Measurements from ENCODE around the gene SCRN2.

Gene SCRN2

DNA sequence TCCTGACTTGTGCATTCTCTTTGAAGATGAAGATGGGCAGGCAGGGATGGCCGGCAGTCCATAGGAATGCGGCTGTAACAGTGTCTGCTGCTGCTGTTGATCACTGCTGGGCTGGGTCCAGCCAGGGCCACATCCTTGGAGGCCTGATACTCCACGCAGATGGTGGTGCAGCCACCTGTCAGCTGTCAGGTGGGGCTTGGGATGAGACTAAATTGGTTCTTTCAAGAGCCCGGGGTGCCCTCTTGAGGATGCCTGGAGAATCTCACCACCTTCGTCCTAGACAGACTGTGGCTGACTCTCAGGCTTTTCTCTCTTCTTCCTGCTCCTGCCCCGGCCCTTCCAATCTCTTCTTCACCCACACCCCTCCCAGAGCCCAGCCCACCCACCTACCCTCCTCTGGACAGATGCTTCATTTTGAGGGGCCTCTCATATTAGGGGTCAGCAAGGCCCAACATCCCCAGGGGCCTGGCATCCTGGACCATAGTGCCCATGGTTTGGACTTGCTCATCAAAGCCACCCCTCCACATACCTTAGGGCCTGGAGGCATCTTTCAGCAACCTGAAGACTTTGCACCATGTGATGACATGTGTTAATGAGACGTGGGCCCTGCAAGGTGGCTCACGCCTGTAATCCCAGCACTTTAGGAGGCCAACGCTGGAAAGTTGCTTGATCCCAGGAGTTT, 38.6 kb downstream of the SCRN2 start:
- DNase-seq: peak; percentile 26

DNA sequence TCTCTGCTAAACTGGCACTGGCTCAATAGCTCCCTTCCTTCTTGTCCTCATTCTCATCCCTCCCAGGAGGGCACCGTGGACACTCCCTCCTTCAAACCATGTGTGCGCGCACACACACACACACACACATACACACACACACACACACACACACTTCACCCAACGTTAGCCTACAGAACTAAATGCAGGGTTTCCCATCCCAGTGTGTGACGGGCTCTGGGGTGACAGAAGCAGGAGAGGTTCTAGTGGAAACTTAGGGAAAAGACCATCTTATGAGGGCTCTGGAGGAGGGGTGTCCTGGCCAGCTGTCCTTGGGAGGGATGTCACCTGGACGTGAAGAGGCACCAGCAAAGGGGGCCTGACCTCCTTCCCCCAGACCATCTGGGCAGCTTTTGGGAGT, 39.2 kb downstream of the SCRN2 start:
- no peak for DNase-seq

DNA sequence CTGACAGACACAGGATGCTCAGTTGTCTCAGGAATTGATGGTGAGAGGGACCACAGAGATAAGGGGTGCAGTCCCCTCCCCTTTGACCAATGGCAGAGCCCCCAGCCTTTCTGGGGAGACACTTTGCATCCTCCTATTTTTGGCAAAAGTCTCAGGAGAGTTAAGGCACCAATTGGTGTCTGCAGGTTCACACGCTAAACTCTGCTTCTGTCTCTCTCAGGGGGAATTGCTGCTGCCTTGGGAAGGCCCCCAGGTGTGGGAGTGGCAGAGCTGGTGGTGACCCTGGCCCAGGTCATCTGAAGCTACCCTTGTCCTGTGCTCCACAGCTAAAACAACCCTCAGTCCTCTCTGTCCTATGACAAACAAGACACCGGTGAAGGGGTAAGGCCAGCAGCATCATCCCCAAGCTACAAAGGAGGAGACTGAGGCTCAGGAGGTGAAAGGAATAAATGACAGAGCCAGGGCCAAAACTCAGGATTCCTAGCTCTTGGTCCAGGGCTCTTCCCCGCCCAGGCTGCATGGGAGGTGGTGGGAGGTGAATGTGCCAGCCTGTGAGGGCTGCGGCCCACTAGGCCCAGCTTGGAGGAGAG, 39.8 kb downstream of the SCRN2 start:
- DNase-seq: no peak

DNA sequence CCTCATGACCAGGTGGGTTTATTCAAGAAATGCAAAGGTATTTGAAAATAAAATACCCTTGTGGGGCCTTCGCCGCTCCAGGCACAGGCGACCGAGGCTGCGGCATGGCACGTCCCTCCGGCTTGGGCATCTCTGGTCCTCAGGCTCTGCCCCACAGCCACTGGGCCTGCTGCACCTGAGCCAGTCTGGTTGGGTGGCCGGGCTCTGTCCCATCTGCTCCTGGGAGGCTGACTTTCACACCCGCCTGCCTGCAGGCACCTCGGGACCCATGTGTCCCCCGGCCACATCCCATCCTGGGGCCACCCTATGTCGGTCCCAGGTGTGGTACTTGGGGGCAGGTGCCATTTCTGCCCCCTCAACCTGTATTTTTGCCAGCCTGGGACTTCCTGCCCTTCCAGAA, 40.4 kb downstream of the SCRN2 start:
- DNase-seq: no peak

DNA sequence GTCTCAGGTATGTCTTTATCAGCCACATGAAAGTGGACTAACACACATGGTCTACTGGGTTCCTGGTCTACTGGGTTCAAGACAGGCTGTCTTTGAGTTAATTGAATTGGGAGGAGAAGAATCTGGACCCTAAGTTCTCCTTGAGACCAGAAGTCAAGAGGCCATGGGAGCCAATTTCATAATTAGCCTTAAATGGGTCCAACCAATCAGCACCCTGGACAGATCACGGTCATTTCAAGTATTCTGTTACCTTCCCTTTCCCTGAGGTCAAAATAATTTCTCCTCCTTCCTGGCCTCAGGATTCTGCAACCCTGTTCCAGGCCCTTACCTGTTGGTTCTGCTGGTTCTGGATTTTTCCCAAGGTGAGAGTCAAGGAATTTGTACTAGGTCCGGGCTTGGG, 43.3 kb downstream of the SCRN2 start:
- no peak for DNase-seq

DNA sequence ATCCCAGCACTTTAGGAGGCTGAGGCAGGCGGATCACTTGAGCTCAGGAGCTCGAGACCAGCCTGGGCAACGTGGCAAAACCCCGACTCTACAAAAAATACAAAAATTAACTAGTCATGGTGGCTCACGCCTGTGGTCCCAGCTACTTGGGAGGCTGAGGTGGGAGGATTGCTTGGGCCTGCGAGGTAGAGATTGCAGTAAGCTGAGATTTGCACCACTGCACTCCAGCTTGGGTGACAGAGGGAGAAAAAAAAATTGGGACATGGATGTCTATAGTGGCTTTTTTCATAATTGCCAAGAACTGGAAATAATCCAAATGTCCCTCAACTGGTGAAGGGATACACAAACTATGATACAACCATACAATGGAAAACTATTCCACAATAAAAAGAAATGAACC, 48.1 kb downstream of the SCRN2 start:
- no peak for DNase-seq

DNA sequence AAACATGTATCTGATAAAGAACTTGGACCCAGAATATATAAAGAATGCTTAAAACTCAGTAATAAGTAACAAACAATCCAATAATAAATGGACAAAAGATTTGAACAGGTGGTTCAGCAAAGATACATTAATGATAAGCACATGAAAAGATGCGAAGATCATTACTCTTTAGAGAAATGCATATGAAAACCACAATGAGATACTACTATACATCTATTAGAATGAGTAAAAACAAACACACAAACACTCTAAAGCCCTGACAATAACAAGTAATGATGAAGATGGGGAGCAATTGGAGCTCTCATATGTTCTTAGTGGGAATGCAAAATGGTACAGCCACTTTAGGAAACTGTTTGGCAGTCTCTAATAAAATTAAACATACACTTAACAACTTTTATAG, 48.6 kb downstream of the SCRN2 start:
- DNase-seq: no peak

DNA sequence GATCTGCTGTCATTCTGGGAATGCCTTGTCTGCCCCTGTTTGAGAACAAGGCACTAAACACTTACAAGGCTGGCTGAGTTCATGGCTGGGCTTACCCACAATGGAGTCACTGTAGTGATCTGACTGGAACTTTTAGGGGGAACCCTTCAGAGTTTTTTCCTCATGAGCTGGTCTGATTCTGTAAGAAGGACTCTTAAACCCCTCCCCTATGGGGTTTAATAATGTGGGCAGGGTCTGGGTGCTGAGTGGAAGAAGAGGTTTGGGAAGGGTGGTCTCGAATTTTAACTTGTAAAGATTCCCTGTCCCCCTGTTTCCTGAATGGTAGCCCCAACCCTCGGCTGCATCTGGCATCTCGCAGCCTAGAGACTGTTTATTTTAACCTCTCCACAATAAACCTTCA, 50.0 kb downstream of the SCRN2 start:
- no peak for DNase-seq

DNA sequence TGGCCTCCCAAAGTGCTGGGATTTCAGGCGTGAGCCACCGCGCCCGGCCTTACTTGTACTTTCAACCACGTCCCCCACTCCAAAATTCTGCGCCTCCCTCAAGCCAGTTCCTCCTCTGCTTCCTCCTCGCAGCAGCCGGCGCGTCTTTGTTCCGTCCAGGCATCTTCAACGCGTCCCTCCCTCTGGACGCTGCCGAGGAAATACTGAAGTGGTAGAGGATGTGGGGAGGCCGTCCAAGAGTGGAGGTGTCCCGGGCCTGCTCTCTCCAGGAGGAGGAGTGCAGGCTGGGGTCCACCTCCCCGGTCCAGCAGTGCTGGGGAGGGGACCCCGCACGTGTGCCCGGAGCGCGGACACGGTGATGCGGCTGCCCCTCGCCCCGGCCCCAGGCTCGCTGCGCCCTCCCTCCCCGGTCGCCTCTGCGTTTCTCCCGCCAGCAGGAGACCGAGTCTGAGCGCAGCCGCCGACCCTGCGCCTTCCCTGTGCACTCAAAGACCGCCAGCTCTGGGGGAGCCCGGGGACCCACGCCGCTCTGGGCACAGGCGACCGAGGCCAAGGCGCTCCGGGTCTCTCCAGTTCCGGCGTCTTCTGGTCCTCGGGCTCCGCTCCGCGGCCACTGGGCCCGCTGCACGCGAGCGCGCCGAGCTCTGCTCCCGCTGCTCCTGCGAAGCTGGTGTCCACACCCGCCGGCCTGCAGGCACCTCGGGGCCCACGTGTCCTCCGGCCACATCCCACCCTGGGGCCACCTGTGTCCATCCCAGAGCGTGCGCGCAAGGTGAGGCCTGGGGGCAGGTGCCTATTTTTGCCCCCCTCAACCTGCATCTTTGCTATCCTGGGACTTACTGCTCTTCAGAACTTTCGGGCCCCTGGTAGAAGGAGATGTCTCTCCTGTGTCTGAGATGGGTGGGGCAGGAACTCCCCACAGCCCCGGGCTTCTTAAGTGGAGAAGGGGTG, 51.2 kb downstream of the SCRN2 start:
- peak; percentile 31 for DNase-seq

Data from fibroblast of skin of right biceps (primary cell).